Stomach (tissue), 4 donors: ENCODE data around the gene MUSTN1.

ENCODE experiments used
- CTCF ChIP-seq, 7 experiments: fragments of 450-650 bp in 4 of 7; fragments of 200-600 bp in 3 of 7; sonication (generic) in 3 of 7; IDR thresholded peaks; one replicate each; pipeline ENCODE4 v1.5.1; 2016 to 2019; ENCODE audit warnings: antibody characterized with exemption in 7 of 7, control low read depth in 2 of 7, mild to moderate bottlenecking in 1 of 7
- EP300 ChIP-seq: sonication (generic); formaldehyde crosslinking; IDR thresholded peaks from one replicate; pipeline ENCODE4 v1.6.1; 2017; ENCODE audit warnings: antibody characterized with exemption
- POLR2A ChIP-seq, 4 donors: fragments of 450-650 bp; IDR thresholded peaks; one replicate each; pipeline ENCODE4 v1.6.1; 2016; ENCODE audit warnings: antibody characterized with exemption in 4 of 4, control low read depth in 2 of 4, mild to moderate bottlenecking in 1 of 4, moderate library complexity in 1 of 4
- POLR2AphosphoS5 ChIP-seq, 3 donors: sonication (generic); formaldehyde crosslinking; IDR thresholded peaks; one replicate each; pipeline ENCODE4 v1.6.1; 2016; ENCODE audit warnings: antibody characterized with exemption in 3 of 3

GRCh38 chr3:52819936-52820335, 14.9 kb downstream of the MUSTN1 start:
- TF ChIP-seq CTCF (IDR thresholded peaks at IDR 0.05) (no peak), POLR2AphosphoS5 (IDR thresholded peaks at IDR 0.05) (no peak), POLR2A (IDR thresholded peaks at IDR 0.05) (no peak), EP300 (no peak)
